AML-193 (cell line): ENCODE results near the gene TLE3.

Experiments
- DNase-seq, 2 experiments: peaks; one replicate each; lab custom pipeline; 2025; lab: John Stamatoyannopoulos, UW

TLE3 gene

GRCh38 chr15:70002897-70003296 lies 94.8 kb downstream of the TLE3 start:
- DNase-seq: no peak

- no peak for DNase-seq
Measured at GRCh38 chr15:70001859-70002258, 95.9 kb downstream of the TLE3 start.

GRCh38 chr15:69999392-70000085 lies 98.2 kb downstream of the TLE3 start:
- DNase-seq: no peak

GRCh38 chr15:69998541-69999391 lies 99.0 kb downstream of the TLE3 start:
- DNase-seq: no peak

- DNase-seq: no peak
Measured at GRCh38 chr15:69997813-69998212, 99.9 kb downstream of the TLE3 start.
